Measurements from ENCODE around the gene HTRA2.

GRCh38 chr2:74564222-74564621 lies 34.5 kb downstream of the HTRA2 start:
- no peak for TF ChIP-seq CREB5 (CRISPR knock-in tag; IDR thresholded peaks at IDR 0.05; ENCODE audit: low read depth)
- no peak for TF ChIP-seq ZNF565 (CRISPR knock-in tag; conservative IDR thresholded peaks at IDR 0.05; ENCODE audit: low read depth)
- TF ChIP-seq ISL1 (CRISPR knock-in tag; IDR thresholded peaks at IDR 0.05), result no peak
- TF ChIP-seq ZFP30 (CRISPR knock-in tag; IDR thresholded peaks at IDR 0.05), result no peak
- TF ChIP-seq TCF4 (CRISPR knock-in tag; IDR thresholded peaks at IDR 0.05; ENCODE audit: borderline replicate concordance), result no peak
- TF ChIP-seq SNAI2 (CRISPR knock-in tag; IDR thresholded peaks at IDR 0.05), result no peak
- no peak for TF ChIP-seq ARNTL (CRISPR knock-in tag; IDR thresholded peaks at IDR 0.05; ENCODE audit: borderline replicate concordance, low read depth)
- TF ChIP-seq TOX (CRISPR knock-in tag; IDR thresholded peaks at IDR 0.05; ENCODE audit: borderline replicate concordance), result no peak
- no peak for TF ChIP-seq ZNF70 (CRISPR knock-in tag; IDR thresholded peaks at IDR 0.05)
- no peak for TF ChIP-seq CSRNP3 (CRISPR knock-in tag; IDR thresholded peaks at IDR 0.05)
- TF ChIP-seq OSR1 (CRISPR knock-in tag; IDR thresholded peaks at IDR 0.05), result no peak
- no peak for TF ChIP-seq TSHZ2 (CRISPR knock-in tag; IDR thresholded peaks at IDR 0.05)
- TF ChIP-seq PATZ1 (CRISPR knock-in tag; IDR thresholded peaks at IDR 0.05; ENCODE audit: borderline replicate concordance), result no peak

All from SK-N-SH treated with all-trans-retinoic acid at 6 μM for 48 hours (cell line).